Measurements from ENCODE around the gene ASCL3. TPM values are rescaled to one million over a fixed set of nuclear protein-coding genes. Genes with fewer than 3 reads are reported as not detected.

The ASCL3 gene
- total RNA-seq, 4 donors from 2014 or later: not detected

GRCh38 chr11:8914661-8915018 lies 28.2 kb downstream of the ASCL3 start:
- TF ChIP-seq, protein P1, sequence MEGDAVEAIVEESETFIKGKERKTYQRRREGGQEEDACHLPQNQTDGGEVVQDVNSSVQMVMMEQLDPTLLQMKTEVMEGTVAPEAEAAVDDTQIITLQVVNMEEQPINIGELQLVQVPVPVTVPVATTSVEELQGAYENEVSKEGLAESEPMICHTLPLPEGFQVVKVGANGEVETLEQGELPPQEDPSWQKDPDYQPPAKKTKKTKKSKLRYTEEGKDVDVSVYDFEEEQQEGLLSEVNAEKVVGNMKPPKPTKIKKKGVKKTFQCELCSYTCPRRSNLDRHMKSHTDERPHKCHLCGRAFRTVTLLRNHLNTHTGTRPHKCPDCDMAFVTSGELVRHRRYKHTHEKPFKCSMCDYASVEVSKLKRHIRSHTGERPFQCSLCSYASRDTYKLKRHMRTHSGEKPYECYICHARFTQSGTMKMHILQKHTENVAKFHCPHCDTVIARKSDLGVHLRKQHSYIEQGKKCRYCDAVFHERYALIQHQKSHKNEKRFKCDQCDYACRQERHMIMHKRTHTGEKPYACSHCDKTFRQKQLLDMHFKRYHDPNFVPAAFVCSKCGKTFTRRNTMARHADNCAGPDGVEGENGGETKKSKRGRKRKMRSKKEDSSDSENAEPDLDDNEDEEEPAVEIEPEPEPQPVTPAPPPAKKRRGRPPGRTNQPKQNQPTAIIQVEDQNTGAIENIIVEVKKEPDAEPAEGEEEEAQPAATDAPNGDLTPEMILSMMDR (IDR thresholded peaks at IDR 0.05; ENCODE audit: low read depth): no peak

DNA sequence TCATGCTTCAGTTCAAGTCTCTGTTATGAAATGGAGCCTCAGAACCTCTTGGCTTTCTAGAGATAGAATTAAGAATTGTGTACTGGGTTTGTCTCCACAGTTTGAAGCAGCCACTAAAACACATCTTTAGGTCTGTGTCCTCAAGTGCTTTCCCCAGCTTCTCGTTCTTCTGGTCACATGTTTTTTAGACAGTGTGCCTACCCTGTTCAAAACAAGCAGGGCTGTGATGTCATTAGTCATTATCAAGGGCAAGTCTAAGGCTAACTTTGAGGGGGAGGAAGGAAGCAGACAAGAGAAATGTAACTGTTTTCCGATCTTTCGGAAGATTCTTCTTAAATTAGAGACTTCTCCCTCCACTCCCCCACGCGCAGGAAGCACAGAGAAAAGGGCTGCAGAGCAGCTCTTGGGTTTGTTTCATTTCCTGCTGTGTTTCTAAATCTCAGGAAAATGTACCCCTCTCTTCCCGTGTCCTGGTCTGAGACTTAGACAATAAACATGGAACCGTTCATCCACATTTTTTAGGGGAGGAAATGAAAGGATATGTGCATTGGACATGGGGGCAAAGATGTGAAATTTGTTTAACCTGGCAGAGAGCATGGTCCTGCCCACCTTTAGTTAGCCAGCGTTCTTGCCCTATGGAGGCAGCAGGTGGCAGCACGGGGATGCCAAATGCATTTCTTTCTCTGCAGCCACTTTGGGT lies 28.7 kb downstream of the ASCL3 start:
- TF ChIP-seq, protein P1 (IDR thresholded peaks at IDR 0.05; ENCODE audit: low read depth): no peak

DNA sequence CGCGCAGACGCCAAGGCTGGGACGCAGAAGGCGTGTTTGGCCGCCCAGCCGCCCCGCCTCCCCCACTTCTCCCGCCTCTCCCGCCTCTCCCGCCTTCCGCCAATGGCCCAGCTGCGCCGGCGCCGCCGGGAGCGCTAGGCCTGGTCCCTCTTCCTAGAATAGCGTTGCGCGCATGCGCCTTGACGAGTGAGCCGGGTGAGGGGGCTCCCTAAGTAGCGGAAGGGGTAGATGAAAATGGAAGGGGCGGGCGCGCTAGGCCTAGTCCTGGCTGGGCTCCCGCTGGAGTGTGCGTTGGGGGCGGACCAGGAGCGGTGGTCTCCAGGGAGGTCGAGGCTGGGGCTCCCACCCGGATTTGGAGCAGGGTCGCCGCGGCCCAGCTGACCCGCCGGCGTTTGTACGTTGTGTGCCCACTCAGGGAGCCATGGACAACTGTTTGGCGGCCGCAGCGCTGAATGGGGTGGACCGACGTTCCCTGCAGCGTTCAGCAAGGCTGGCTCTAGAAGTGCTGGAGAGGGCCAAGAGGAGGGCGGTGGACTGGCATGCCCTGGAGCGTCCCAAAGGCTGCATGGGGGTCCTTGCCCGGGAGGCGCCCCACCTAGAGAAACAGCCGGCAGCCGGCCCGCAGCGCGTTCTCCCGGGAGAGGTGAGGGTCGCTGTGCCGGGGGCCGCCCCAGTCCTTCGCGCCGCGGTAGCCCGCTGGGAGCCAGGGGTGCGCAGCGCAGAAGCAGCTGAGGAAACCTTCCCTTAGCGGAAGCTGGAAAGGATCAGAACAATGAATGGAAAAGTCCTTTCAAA lies 31.6 kb downstream of the ASCL3 start, which contains the start of gene AKIP1:
Gene AKIP1, plus strand, starts transcription at position 161 of the 795 bp plus-strand sequence. Its CDS starts 261 bp downstream, at position 422.
- TF ChIP-seq, protein P1 (IDR thresholded peaks at IDR 0.05; ENCODE audit: low read depth): no peak

GRCh38 chr11:8910649-8911026 lies 32.2 kb downstream of the ASCL3 start:
- TF ChIP-seq, protein P1 (IDR thresholded peaks at IDR 0.05; ENCODE audit: low read depth): no peak

- TF ChIP-seq, protein P1 (IDR thresholded peaks at IDR 0.05; ENCODE audit: low read depth): no peak
These were observed 34.7 kb downstream of the ASCL3 start for GRCh38 chr11:8908099-8908498.

- TF ChIP-seq, protein P1 (IDR thresholded peaks at IDR 0.05; ENCODE audit: low read depth): no peak
These were observed 35.7 kb downstream of the ASCL3 start for GRCh38 chr11:8907116-8907515.

DNA sequence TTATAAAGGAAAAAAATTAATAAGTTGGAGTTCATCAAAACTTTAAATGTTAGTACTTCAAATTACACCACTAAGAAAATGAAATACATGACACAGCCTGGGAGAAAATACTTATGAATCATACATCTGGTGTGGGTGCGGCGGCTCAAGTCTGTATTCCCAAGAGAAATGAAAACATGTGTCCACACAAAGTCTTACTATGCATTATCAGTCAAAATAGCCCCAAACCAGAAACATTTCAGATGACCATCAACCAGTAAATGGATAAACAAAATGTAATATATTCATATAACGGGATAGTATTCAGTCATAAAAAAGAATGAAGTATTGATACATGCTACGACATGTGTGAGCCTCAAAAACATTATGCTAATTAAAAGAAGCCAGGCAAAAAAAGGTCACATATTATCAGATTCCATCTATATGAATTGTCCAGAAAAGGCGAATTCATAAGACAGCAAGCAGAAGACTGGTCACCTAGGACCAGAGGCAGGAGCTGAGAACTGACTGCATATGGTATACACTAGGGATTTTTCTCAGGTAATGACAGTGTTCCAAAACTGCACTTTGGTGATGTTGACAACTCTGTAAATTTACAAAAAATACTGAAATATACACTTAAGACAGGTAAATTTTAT lies 37.2 kb downstream of the ASCL3 start:
- TF ChIP-seq, protein P1 (IDR thresholded peaks at IDR 0.05; ENCODE audit: low read depth): no peak

All from subcutaneous adipose tissue (tissue), 4 donors.